H1 (cell line): ENCODE measurements around the gene ZNF184. TPM values are rescaled to one million over a fixed set of nuclear protein-coding genes. Genes with fewer than 3 reads are reported as not detected.

Experiments used
- CTCF ChIA-PET: fragments of 300-600 bp; sonication (Branson Sonifier 250); formaldehyde crosslinking; loops from one replicate; lab custom pipeline; 2021; ENCODE audit not compliant: partially characterized antibody; lab: Charles Lee
- POLR2A ChIA-PET: fragments of 300-600 bp; sonication (Branson Sonifier 250); formaldehyde crosslinking; loops from one replicate; lab custom pipeline; 2021; ENCODE audit warnings: inconsistent platforms; ENCODE audit not compliant: partially characterized antibody; lab: Charles Lee
- DNase-seq, 2 experiments: peaks; one replicate each; pipeline versions ENCODE4 v3.0.0 to v3.0.0-alpha.2; 2010 to 2022; ENCODE audit warnings: low spot score in 2 of 2, low read depth in 1 of 2, mixed read lengths in 1 of 2
- FAIRE-seq: peaks from 2 replicates; lab custom pipeline; 2011; peaks lifted over from hg19 to GRCh38; lab: Jason Lieb, UNC
- H2AFZ ChIP-seq: 2 replicates; pipeline ENCODE4 v1.8.1; 2012; ENCODE audit warnings: low read length, inconsistent platforms
- H2AK5ac ChIP-seq: 2 replicates; pipeline ENCODE4 v1.6.1; 2013; ENCODE audit warnings: low read depth, low read length
- H2BK120ac ChIP-seq: replicated peaks from 2 replicates; pipeline ENCODE3; 2013; ENCODE audit warnings: low read depth, low read length, inconsistent platforms
- H2BK12ac ChIP-seq: 2 replicates; pipeline ENCODE4 v1.6.1; 2013; ENCODE audit warnings: low read depth, low read length
- H2BK15ac ChIP-seq: 2 replicates; pipeline ENCODE4 v1.6.1; 2013; ENCODE audit warnings: low read length
- H2BK20ac ChIP-seq: 2 replicates; pipeline ENCODE4 v1.6.1; 2013; ENCODE audit warnings: low read length
- H2BK5ac ChIP-seq: 2 replicates; pipeline ENCODE4 v1.6.1; 2013; ENCODE audit warnings: low read depth, low read length
- H3K14ac ChIP-seq: 2 replicates; pipeline ENCODE4 v1.6.1; 2013; ENCODE audit warnings: inconsistent platforms; ENCODE audit not compliant: insufficient read length
- H3K18ac ChIP-seq: 2 replicates; pipeline ENCODE4 v1.6.1; 2013; ENCODE audit warnings: low read length; ENCODE audit errors: extremely low read depth
- H3K23ac ChIP-seq: 2 replicates; pipeline ENCODE4 v1.6.1; 2013; ENCODE audit warnings: inconsistent platforms; ENCODE audit not compliant: insufficient read length
- H3K23me2 ChIP-seq: 2 replicates; pipeline ENCODE4 v1.6.1; 2013; ENCODE audit warnings: low read depth, low read length
- H3K27ac ChIP-seq: 2 replicates; pipeline ENCODE4 v1.6.1; 2011; ENCODE audit warnings: low read depth, low read length, inconsistent platforms
- H3K27me3 ChIP-seq, 4 experiments: replicated peaks in 1 of 4; 1 replicate in 1 of 4; 2 replicates in 3 of 4; pipeline versions ENCODE4 v1.6.1 to v1.8.1; 2011 to 2013; ENCODE audit warnings: low read length in 3 of 4, mild to moderate bottlenecking in 3 of 4, inconsistent platforms in 2 of 4, mixed read lengths in 2 of 4, moderate library complexity in 1 of 4; ENCODE audit not compliant: control insufficient read depth in 3 of 4, insufficient read depth in 3 of 4; ENCODE audit errors: extremely low read depth in 1 of 4
- H3K36me3 ChIP-seq, 4 experiments: 2 replicates each; pipeline versions ENCODE4 v1.6.1 to v1.8.1; 2011 to 2013; ENCODE audit warnings: mild to moderate bottlenecking in 4 of 4, low read length in 3 of 4, moderate library complexity in 2 of 4, control low read depth in 1 of 4, inconsistent platforms in 1 of 4; ENCODE audit not compliant: insufficient read depth in 4 of 4, control insufficient read depth in 2 of 4
- H3K4ac ChIP-seq: replicated peaks from 2 replicates; pipeline ENCODE3; 2013; ENCODE audit warnings: low read length, low read depth, mixed read lengths, inconsistent platforms; ENCODE audit not compliant: insufficient read length
- H3K4me1 ChIP-seq, 4 experiments: replicated peaks in 1 of 4; 1 replicate in 1 of 4; 2 replicates in 3 of 4; pipeline versions ENCODE4 v1.6.1 to v1.8.1; 2011 to 2013; ENCODE audit warnings: low read length in 3 of 4, inconsistent platforms in 2 of 4, mixed read lengths in 1 of 4; ENCODE audit not compliant: insufficient read depth in 4 of 4, control insufficient read depth in 3 of 4
- H3K4me2 ChIP-seq, 2 experiments: 2 replicates each; pipeline versions ENCODE4 v1.6.1 to v1.8.1; 2011 to 2013; ENCODE audit warnings: low read depth in 2 of 2, low read length in 2 of 2, control low read depth in 1 of 2, inconsistent platforms in 1 of 2, mild to moderate bottlenecking in 1 of 2; ENCODE audit not compliant: insufficient read depth in 1 of 2
- H3K4me3 ChIP-seq, 4 experiments: fragments of 200-600, 300-600 bp in 1 of 4; sonication (generic), shearing (Covaris generic), sonication (Bioruptor Twin) in 1 of 4; 2 replicates each; pipeline versions ENCODE4 v1.5.1 to v1.8.1; 2011 to 2016; ENCODE audit warnings: low read length in 4 of 4, low read depth in 3 of 4, control low read depth in 2 of 4, inconsistent platforms in 2 of 4, mild to moderate bottlenecking in 2 of 4, mixed read lengths in 1 of 4, moderate library complexity in 1 of 4; ENCODE audit not compliant: insufficient read depth in 2 of 4; ENCODE audit errors: extremely low read depth in 1 of 4
- H3K56ac ChIP-seq: replicated peaks from 2 replicates; pipeline ENCODE3; 2013; ENCODE audit warnings: low read depth, mild to moderate bottlenecking, mixed read lengths, low read length, inconsistent platforms; ENCODE audit not compliant: insufficient read length
- H3K79me1 ChIP-seq: 2 replicates; pipeline ENCODE4 v1.6.1; 2013; ENCODE audit warnings: low read depth, low read length, control low read depth
- H3K79me2 ChIP-seq, 2 experiments: 2 replicates each; pipeline versions ENCODE4 v1.6.1 to v1.8.1; 2012 to 2013; ENCODE audit warnings: low read length in 2 of 2, mild to moderate bottlenecking in 2 of 2, inconsistent platforms in 1 of 2; ENCODE audit not compliant: insufficient read depth in 2 of 2, control insufficient read depth in 1 of 2
- H3K9ac ChIP-seq, 4 experiments: replicated peaks in 1 of 4; 1 replicate in 1 of 4; 2 replicates in 3 of 4; pipeline versions ENCODE4 v1.6.1 to v1.8.1; 2011 to 2013; ENCODE audit warnings: low read depth in 3 of 4, low read length in 3 of 4, control low read depth in 2 of 4, mild to moderate bottlenecking in 2 of 4, moderate library complexity in 2 of 4, inconsistent platforms in 1 of 4; ENCODE audit errors: extremely low read depth in 1 of 4
- H3K9me3 ChIP-seq, 2 experiments: 2 replicates each; pipeline versions ENCODE4 v1.6.1 to v1.8.1; 2012 to 2013; ENCODE audit warnings: mild to moderate bottlenecking in 2 of 2, moderate library complexity in 2 of 2, control low read depth in 1 of 2, inconsistent platforms in 1 of 2, low read depth in 1 of 2, low read length in 1 of 2, mixed read lengths in 1 of 2; ENCODE audit not compliant: insufficient read depth in 2 of 2
- H4K20me1 ChIP-seq, 2 experiments: replicated peaks in 1 of 2; 2 replicates each; pipeline versions ENCODE3 to v1.8.1; 2011 to 2013; ENCODE audit warnings: inconsistent platforms in 2 of 2, low read length in 2 of 2, mild to moderate bottlenecking in 1 of 2; ENCODE audit not compliant: insufficient read depth in 2 of 2, control insufficient read depth in 1 of 2
- H4K5ac ChIP-seq: 2 replicates; pipeline ENCODE4 v1.6.1; 2013; ENCODE audit warnings: low read length, low read depth, mixed read lengths, inconsistent platforms; ENCODE audit not compliant: insufficient read length
- H4K8ac ChIP-seq: 2 replicates; pipeline ENCODE4 v1.8.0; 2013; ENCODE audit warnings: mild to moderate bottlenecking, moderate library complexity, low read length, inconsistent platforms; ENCODE audit not compliant: insufficient read depth; ENCODE audit errors: extremely low read depth
- H4K91ac ChIP-seq: replicated peaks from 2 replicates; pipeline ENCODE3; 2013; ENCODE audit warnings: low read length, mixed read lengths, inconsistent platforms; ENCODE audit not compliant: insufficient read length
- ASH2L ChIP-seq: fragments of 200-600, 300-600 bp; sonication (generic); IDR thresholded peaks from one replicate; pipeline ENCODE4 v1.7.1; 2017; ENCODE audit warnings: low read length
- BRCA1 ChIP-seq: IDR thresholded peaks from 2 replicates; pipeline ENCODE4 v1.6.1; 2012; ENCODE audit warnings: low read depth, low read length, improper control_type of control experiment
- CEBPB ChIP-seq: IDR thresholded peaks from 2 replicates; pipeline ENCODE4 v1.6.1; 2012; ENCODE audit warnings: low read depth, low read length
- CHD1 ChIP-seq: IDR thresholded peaks from 2 replicates; pipeline ENCODE4 v1.6.1; 2012; ENCODE audit warnings: low read depth, low read length, improper control_type of control experiment
- CHD2 ChIP-seq: IDR thresholded peaks from 2 replicates; pipeline ENCODE4 v1.6.1; 2012; ENCODE audit warnings: low read length, improper control_type of control experiment
- EGR1 ChIP-seq: IDR thresholded peaks from 2 replicates; pipeline ENCODE4 v1.6.1; 2011; ENCODE audit warnings: low read depth, low read length, borderline replicate concordance
- NANOG ChIP-seq: IDR thresholded peaks from 2 replicates; pipeline ENCODE4 v1.6.1; 2011; ENCODE audit warnings: low read length, low read depth, mild to moderate bottlenecking, inconsistent platforms; ENCODE audit not compliant: insufficient read depth, poor library complexity, severe bottlenecking
- POLR2AphosphoS5 ChIP-seq: IDR thresholded peaks from 2 replicates; pipeline ENCODE4 v1.6.1; 2011; ENCODE audit warnings: low read depth, low read length
- RAD21 ChIP-seq, 2 experiments: IDR thresholded peaks in 1 of 2; conservative IDR thresholded peaks in 1 of 2; 2 replicates each; pipeline ENCODE4 v1.6.1; 2011; ENCODE audit warnings: low read depth in 2 of 2, low read length in 2 of 2, improper control_type of control experiment in 1 of 2, inconsistent platforms in 1 of 2, mild to moderate bottlenecking in 1 of 2, moderate library complexity in 1 of 2
- RXRA ChIP-seq: IDR thresholded peaks from 2 replicates; pipeline ENCODE4 v1.6.1; 2011; ENCODE audit warnings: low read depth, mild to moderate bottlenecking, low read length, moderate library complexity; ENCODE audit not compliant: insufficient read depth
- SIX5 ChIP-seq: IDR thresholded peaks from 2 replicates; pipeline ENCODE4 v1.6.1; 2011; ENCODE audit warnings: mild to moderate bottlenecking, low read depth, low read length
- SUZ12 ChIP-seq: fragments of 200-600 bp; sonication (generic); IDR thresholded peaks from 2 replicates; pipeline ENCODE4 v1.6.1; 2012; ENCODE audit warnings: mild to moderate bottlenecking, inconsistent platforms, low read length, moderate library complexity, mixed read lengths
- WGBS, 2 experiments: shearing (Covaris generic) in 1 of 2; methylation state at CpG; one replicate each; pipeline versions ENCODE4 v1.1.6 to v1.1.7; 2013 to 2015; ENCODE audit warnings: low lambda C conversion rate in 2 of 2, mixed read lengths in 2 of 2, inconsistent platforms in 1 of 2, low coverage in 1 of 2, missing lambda C conversion rate in 1 of 2; ENCODE audit not compliant: insufficient replicate concordance in 2 of 2, insufficient coverage in 1 of 2, insufficient read length in 1 of 2; ENCODE audit errors: extremely low coverage in 1 of 2, missing lambda C conversion rate in 1 of 2; 5-methylcytosine and 5-hydroxymethylcytosine counted together
- polyA plus RNA-seq, 7 experiments: library from polyadenylated mRNA; depleted of rRNA in 3 of 7; stranded (reverse) in 5 of 7; unstranded in 2 of 7; fragments of >200 nt in 5 of 7; fragments of 200-250 nt in 2 of 7; gene quantifications; 1 replicate in 5 of 7; 2 replicates in 1 of 7; 4 replicates in 1 of 7; pipeline versions ENCODE4 v1.2.1 to v1.2.3, GENCODE V29; 2011 to 2013; ENCODE audit warnings: missing spikeins in 2 of 7, mixed read lengths in 2 of 7
- total RNA-seq: library from RNA; stranded (reverse); fragmentation: NEBNext Ultra II Directional; extraction: Animal tissue kit (Norgen Biotek cat#: 25700); gene quantifications from 2 replicates; pipeline ENCODE4 v1.2.1, GENCODE V29; 2021
- TF ChIP-seq, protein P1 (sequence below): IDR thresholded peaks from 2 replicates; pipeline ENCODE4 v1.6.1; 2012; ENCODE audit warnings: inconsistent platforms

The ZNF184 gene
- total and polyA plus RNA-seq, 2 of the 8 experiments (the other 6 are each of a cell fraction or from before 2014, with no cell fraction given) = 1.9 to 12.3 TPM

DNA sequence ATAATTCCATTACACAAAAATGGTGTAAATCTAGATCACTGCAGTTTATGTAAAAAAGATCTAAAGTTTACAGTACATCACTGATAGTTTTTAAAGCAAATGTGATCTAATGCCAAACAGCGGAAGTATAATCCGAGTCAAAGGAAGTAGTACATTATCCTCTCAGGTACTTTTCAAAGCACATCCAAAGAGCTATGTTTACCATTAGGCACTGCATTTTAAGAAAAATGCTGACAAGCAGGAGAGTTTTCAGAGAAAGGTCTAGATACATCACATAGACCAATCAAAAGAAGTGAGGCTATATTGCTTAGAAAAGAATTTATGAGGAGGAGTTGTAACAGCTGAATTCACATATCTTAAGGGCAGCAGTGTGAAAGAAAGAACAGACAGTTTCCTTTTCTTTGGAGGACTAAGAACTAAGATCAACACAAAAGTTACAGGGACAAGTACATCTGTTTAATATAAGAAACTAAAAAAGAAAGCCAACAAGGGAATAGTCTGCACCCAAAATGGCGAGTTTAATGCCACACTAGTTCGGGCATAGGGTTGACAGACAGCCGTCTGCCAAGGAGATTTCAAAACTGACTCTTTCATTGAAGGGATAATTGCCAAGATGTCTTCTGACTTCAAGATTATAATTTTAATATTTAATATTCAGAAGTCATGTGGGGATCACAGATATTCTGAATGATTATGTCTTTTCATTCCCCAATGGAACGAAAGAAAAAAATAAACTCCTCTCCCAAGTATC lies 1.4 kb downstream of the ZNF184 start:
- H2BK12ac ChIP-seq = no peak overlapping the region
- no peak overlapping the region for H2AK5ac ChIP-seq
- H3K9me3 ChIP-seq = no peaks in the 10 kb centered on the region
- no peak overlapping the region for H3K27ac ChIP-seq
- peak overlapping the region; percentile 88 to 93 for H3K4me2 ChIP-seq
- H3K18ac ChIP-seq = no peak overlapping the region
- no peak overlapping the region for H4K5ac ChIP-seq
- peak overlapping the region; percentile 78 to 96 (median 82) for H3K4me3 ChIP-seq
- H3K36me3 ChIP-seq = peaks cover 0 to 13% (median 5%) of the 10 kb centered on the region in 4 experiments; a peak in 3 of 8 replicates
- no peak overlapping the region for H3K56ac ChIP-seq
- ChIA-PET POLR2A (interaction anchor here (1.4 to 2.1 kb wide), 2 partner anchors 10 to 137 kb away, joined by 3 to 9 read pairs; no protein-coding TSS in a partner anchor), CTCF (no interaction called here)
- H2AFZ ChIP-seq = no peak overlapping the region
- no peak overlapping the region for H3K14ac ChIP-seq
- H3K27me3 ChIP-seq = no peaks in the 10 kb centered on the region
- no peaks in the 10 kb centered on the region for H3K79me1 ChIP-seq
- 81% methylated on average over 6 of the region's 6 CpGs; no CpG with 5 or more reads in 1 of the 2 experiments for WGBS, 2 experiments
- H3K9ac ChIP-seq = peak overlapping the region in 1 of 4 experiments; percentile 85; a peak in 2 of 7 replicates
- no peak for FAIRE-seq
- DNase-seq = no peak
- no peak overlapping the region for H3K4ac ChIP-seq
- H3K23me2 ChIP-seq = no peaks in the 10 kb centered on the region; the same call in 1 of the 2 replicates
- no peak overlapping the region for H2BK20ac ChIP-seq
- H2BK15ac ChIP-seq = no peak overlapping the region
- H4K20me1 ChIP-seq = no peaks in the 10 kb centered on the region
- H2BK5ac ChIP-seq = no peak overlapping the region
- H3K79me2 ChIP-seq = peaks cover 0 to 11% of the 10 kb centered on the region in 2 experiments; a peak in 2 of 4 replicates
- no peak overlapping the region for H2BK120ac ChIP-seq
- H3K4me1 ChIP-seq = peaks cover 0 to 2% (median 0%) of the 10 kb centered on the region in 4 experiments; a peak in 2 of 7 replicates
- H4K91ac ChIP-seq = no peak overlapping the region
- H4K8ac ChIP-seq = no peak overlapping the region
- H3K23ac ChIP-seq = no peak overlapping the region
- TF ChIP-seq ASH2L (no peak), BRCA1 (no peak), POLR2AphosphoS5 (no peak), EGR1 (no peak), NANOG (no peak), CHD1 (no peak), RAD21 (IDR thresholded peaks at IDR 0.05 in 1 of 2, conservative IDR thresholded peaks at IDR 0.05 in 1 of 2; ENCODE audit: low read depth in 2 of 2, low read length in 2 of 2) (no peak), CEBPB (no peak), SIX5 (no peak), RXRA (no peak), SUZ12 (no peak), CHD2 (no peak)
- TF ChIP-seq, protein P1, sequence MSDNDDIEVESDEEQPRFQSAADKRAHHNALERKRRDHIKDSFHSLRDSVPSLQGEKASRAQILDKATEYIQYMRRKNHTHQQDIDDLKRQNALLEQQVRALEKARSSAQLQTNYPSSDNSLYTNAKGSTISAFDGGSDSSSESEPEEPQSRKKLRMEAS = no peak
